Fibroblast of lung (primary cell): ENCODE measurements around the gene POLR2I. TPM values are rescaled to one million over a fixed set of nuclear protein-coding genes. Genes with fewer than 3 reads are reported as not detected.
A peak's percentile ranks its signal among the peaks of the same experiment; 100 is the strongest.

Experiments used
- DNase-seq, 2 donors: peaks; one replicate each; pipeline versions ENCODE4 v3.0.0 to v3.0.0-alpha.2; 2010; ENCODE audit warnings: low read depth in 2 of 2
- H2AFZ ChIP-seq: 2 replicates; pipeline ENCODE4 v1.5.1; 2012; ENCODE audit warnings: low read length, control low read depth, inconsistent platforms
- H3K27ac ChIP-seq: 2 replicates; pipeline ENCODE4 v1.5.1; 2011; ENCODE audit warnings: low read length, control low read depth; ENCODE audit not compliant: insufficient read depth
- H3K27me3 ChIP-seq: 2 replicates; pipeline ENCODE4 v1.5.1; 2011; ENCODE audit warnings: mild to moderate bottlenecking, low read length; ENCODE audit not compliant: control insufficient read depth, insufficient read depth
- H3K36me3 ChIP-seq: 2 replicates; pipeline ENCODE4 v1.5.1; 2011; ENCODE audit warnings: low read length; ENCODE audit not compliant: control insufficient read depth, insufficient read depth
- H3K4me1 ChIP-seq: 2 replicates; pipeline ENCODE4 v1.5.1; 2011; ENCODE audit warnings: low read length; ENCODE audit not compliant: control insufficient read depth, insufficient read depth; ENCODE audit errors: extremely low read depth
- H3K4me2 ChIP-seq: 2 replicates; pipeline ENCODE4 v1.5.1; 2011; ENCODE audit warnings: low read length, control low read depth; ENCODE audit not compliant: insufficient read depth; ENCODE audit errors: extremely low read depth
- H3K4me3 ChIP-seq, 4 experiments: fragments of 200-600 bp in 1 of 4; sonication (generic) in 1 of 4; replicated peaks in 1 of 4; 2 replicates each; pipeline ENCODE4 v1.5.1; 2011 to 2016; ENCODE audit warnings: low read length in 4 of 4, low read depth in 3 of 4, mild to moderate bottlenecking in 3 of 4, control low read depth in 2 of 4, inconsistent platforms in 1 of 4, mixed read lengths in 1 of 4; ENCODE audit not compliant: insufficient read depth in 1 of 4; ENCODE audit errors: control extremely low read depth in 1 of 4
- H3K79me2 ChIP-seq: 2 replicates; pipeline ENCODE4 v1.5.1; 2012; ENCODE audit warnings: mild to moderate bottlenecking, low read length, inconsistent platforms; ENCODE audit not compliant: control insufficient read depth, insufficient read depth
- H3K9ac ChIP-seq: 2 replicates; pipeline ENCODE4 v1.5.1; 2011; ENCODE audit warnings: mild to moderate bottlenecking, low read length, control low read depth; ENCODE audit not compliant: insufficient read depth
- H3K9me3 ChIP-seq: 2 replicates; pipeline ENCODE4 v1.5.1; 2012; ENCODE audit warnings: low read depth, low read length; ENCODE audit not compliant: control insufficient read depth, insufficient read depth
- H4K20me1 ChIP-seq: 2 replicates; pipeline ENCODE4 v1.5.1; 2011; ENCODE audit warnings: low read length; ENCODE audit not compliant: control insufficient read depth, insufficient read depth; ENCODE audit errors: extremely low read depth
- EZH2 ChIP-seq: IDR thresholded peaks from 2 replicates; pipeline ENCODE4 v1.5.1; 2012; ENCODE audit warnings: low read length, control low read depth, mild to moderate bottlenecking; ENCODE audit errors: missing control alignments
- polyA minus RNA-seq: library from RNA; depleted of rRNA, polyadenylated mRNA; stranded (reverse); fragments of >200 nt; gene quantifications from 2 replicates; pipeline ENCODE4 v1.2.3, GENCODE V29; 2011; ENCODE audit warnings: low replicate concordance
- polyA plus RNA-seq, 2 donors: library from polyadenylated mRNA; depleted of rRNA in 1 of 2; stranded (reverse) in 1 of 2; unstranded in 1 of 2; fragments of >200 nt; gene quantifications; 2 replicates each; pipeline ENCODE4 v1.2.1, GENCODE V29; 2011 to 2012; ENCODE audit warnings: missing spikeins in 1 of 2
- total RNA-seq: library from RNA; depleted of rRNA; stranded (reverse); fragments of >200 nt; gene quantifications from 2 replicates; pipeline ENCODE4 v1.2.1, GENCODE V29; 2014
- TF ChIP-seq, protein P1 (sequence below), 2 donors: IDR thresholded peaks in 1 of 2; conservative IDR thresholded peaks in 1 of 2; 1 replicate in 1 of 2; 2 replicates in 1 of 2; pipeline ENCODE4 v1.5.1; 2011 to 2012; ENCODE audit warnings: low read length in 2 of 2, control low read depth in 1 of 2, inconsistent platforms in 1 of 2, low read depth in 1 of 2, mild to moderate bottlenecking in 1 of 2

Gene POLR2I
- total RNA-seq (96.8 and 97.6 TPM in 2 replicates), polyA plus RNA-seq (36.1 and 58.4 TPM in 2 replicates), polyA minus RNA-seq (122 and 170 TPM in 2 replicates)
- polyA plus RNA-seq (2012) = 119 and 175 TPM in 2 replicates

DNA sequence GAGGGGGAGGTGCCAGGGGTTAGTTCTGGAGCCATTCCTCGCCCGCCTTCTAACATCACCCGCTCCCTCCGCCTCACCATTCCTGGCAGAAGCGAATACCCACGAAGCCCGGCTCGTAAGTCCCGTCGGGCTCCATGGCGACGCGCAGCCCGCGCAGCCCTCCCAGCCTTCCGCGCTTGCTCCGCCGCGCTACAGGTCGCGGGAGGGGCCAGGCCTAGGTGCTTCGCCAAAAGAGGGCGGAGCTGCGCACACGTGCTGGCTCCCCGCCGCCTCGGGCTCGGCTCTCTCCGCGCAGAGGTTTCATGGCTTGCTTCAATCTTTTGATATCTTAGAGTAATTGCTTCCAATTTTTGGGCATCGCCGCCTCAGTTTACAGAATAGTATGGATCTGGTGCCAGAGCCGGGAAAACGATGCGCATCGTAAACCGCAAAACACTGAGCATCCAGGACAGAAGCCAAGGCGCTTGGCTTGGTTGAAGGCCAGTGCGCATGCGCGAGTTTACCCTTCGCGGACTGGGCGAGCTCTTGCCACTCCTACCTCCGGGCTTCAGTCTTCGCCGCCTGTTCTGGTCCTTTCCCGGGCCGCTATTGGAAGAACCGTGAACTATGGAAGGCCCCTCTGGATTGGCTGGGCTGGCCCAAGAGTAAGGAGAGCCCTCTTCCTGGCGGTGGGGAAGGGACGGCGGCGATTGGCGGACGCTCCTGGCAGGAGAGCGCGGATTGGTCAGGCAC lies at the start of gene POLR2I:
Gene POLR2I (minus strand): TSS at position 155 of the 732 bp plus-strand sequence. CDS start 19 bp downstream, at position 136.
- peaks cover 15% of the 10 kb centered on the region for H3K36me3 ChIP-seq
- no peaks in the 10 kb centered on the region for H3K27me3 ChIP-seq
- peak within 1 kb of the TSS; percentile 96 for H3K27ac ChIP-seq
- H3K4me1 ChIP-seq = peaks cover 10% of the 10 kb centered on the region
- TF ChIP-seq, protein P1, sequence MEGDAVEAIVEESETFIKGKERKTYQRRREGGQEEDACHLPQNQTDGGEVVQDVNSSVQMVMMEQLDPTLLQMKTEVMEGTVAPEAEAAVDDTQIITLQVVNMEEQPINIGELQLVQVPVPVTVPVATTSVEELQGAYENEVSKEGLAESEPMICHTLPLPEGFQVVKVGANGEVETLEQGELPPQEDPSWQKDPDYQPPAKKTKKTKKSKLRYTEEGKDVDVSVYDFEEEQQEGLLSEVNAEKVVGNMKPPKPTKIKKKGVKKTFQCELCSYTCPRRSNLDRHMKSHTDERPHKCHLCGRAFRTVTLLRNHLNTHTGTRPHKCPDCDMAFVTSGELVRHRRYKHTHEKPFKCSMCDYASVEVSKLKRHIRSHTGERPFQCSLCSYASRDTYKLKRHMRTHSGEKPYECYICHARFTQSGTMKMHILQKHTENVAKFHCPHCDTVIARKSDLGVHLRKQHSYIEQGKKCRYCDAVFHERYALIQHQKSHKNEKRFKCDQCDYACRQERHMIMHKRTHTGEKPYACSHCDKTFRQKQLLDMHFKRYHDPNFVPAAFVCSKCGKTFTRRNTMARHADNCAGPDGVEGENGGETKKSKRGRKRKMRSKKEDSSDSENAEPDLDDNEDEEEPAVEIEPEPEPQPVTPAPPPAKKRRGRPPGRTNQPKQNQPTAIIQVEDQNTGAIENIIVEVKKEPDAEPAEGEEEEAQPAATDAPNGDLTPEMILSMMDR (conservative IDR thresholded peaks at IDR 0.05 in 1 of 2, IDR thresholded peaks at IDR 0.05 in 1 of 2; ENCODE audit: low read depth in 1 of 2, low read length in 2 of 2) = no peak
- TF ChIP-seq EZH2 = no peak
- H3K9me3 ChIP-seq = no peaks in the 10 kb centered on the region
- H3K79me2 ChIP-seq = peaks cover 21% of the 10 kb centered on the region
- DNase-seq = peak; percentile 100
- peak within 1 kb of the TSS; percentile 89 for H2AFZ ChIP-seq
- H4K20me1 ChIP-seq = no peaks in the 10 kb centered on the region
- H3K4me3 ChIP-seq = peak within 1 kb of the TSS; percentile 71 to 90 (median 82)
- peak within 1 kb of the TSS; percentile 100 for H3K4me2 ChIP-seq
- peak within 1 kb of the TSS; percentile 87 for H3K9ac ChIP-seq

DNA sequence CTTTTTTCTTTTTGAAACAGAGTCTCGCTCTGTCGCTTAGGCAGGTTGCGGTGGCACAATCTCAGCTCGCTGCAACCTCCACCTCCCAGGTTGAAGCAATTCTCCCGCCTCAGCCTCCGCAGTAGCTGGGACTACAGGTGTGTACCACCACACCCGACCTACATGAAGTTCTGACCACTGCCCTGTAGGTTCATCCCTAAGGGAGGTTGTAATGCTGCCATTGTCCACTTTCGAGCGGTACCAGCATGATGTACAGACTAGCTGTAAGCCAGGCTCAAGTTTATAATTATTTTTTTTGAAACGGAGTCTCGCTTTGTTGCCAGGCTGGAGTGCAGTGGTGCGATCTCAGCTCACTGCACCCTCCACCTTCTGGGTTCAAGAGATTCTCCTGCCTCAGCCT lies 49.1 kb upstream of the POLR2I start:
- no peak overlapping the region for H3K27ac ChIP-seq
- no peak overlapping the region for H3K9ac ChIP-seq
- no peaks in the 10 kb centered on the region for H3K4me1 ChIP-seq
- no peaks in the 10 kb centered on the region for H3K9me3 ChIP-seq
- H3K27me3 ChIP-seq = no peaks in the 10 kb centered on the region
- H3K4me2 ChIP-seq = no peak overlapping the region
- no peak overlapping the region for H2AFZ ChIP-seq
- TF ChIP-seq, protein P1 (conservative IDR thresholded peaks at IDR 0.05 in 1 of 2, IDR thresholded peaks at IDR 0.05 in 1 of 2; ENCODE audit: low read depth in 1 of 2, low read length in 2 of 2) = no peak
- no peak for TF ChIP-seq EZH2
- H4K20me1 ChIP-seq = no peaks in the 10 kb centered on the region
- no peak for DNase-seq
- H3K36me3 ChIP-seq = no peaks in the 10 kb centered on the region
- no peaks in the 10 kb centered on the region for H3K79me2 ChIP-seq
- no peak overlapping the region for H3K4me3 ChIP-seq

DNA sequence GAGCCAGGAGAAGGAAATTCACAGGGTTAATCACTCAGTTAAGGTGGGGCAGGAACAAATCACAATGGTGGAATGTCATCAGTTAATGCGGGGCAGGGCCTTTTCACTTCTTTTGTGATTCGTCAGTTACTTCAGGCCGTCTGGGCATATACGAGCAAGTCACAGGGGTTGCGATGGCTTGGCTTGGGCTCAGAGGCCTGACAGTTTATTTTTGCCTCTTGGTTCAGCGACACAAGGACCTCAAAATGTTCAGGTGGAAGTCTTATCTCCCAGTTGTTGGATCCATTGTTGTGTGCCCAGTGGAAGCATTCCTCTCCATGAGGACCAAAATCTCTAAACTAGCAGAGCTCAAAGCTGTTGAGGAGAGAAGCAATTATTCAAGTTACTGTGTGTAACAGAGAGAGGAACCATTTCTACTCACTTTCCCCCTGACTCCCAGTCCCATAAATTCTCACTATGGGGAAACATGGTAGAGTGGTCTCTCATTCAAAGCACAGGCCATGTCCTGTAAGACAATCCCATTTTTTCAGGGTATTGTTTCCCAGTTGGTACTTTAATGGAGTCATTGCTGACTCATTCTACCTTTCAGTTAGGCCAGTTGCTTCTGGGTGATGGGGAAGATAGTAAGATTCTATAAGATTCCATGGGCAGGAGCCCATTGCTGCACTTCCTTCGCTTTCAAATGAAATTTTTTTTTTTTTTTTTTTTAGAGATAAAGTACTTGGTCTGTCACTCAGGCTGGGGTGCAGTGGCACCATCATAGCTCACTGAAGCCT lies 46.3 kb upstream of the POLR2I start:
- no peaks in the 10 kb centered on the region for H3K79me2 ChIP-seq
- no peaks in the 10 kb centered on the region for H4K20me1 ChIP-seq
- no peaks in the 10 kb centered on the region for H3K27me3 ChIP-seq
- H3K36me3 ChIP-seq = no peaks in the 10 kb centered on the region
- no peak overlapping the region for H3K4me3 ChIP-seq
- H3K9me3 ChIP-seq = no peaks in the 10 kb centered on the region
- no peak overlapping the region for H3K4me2 ChIP-seq
- H3K4me1 ChIP-seq = no peaks in the 10 kb centered on the region
- DNase-seq = no peak
- no peak for TF ChIP-seq EZH2
- TF ChIP-seq, protein P1 (conservative IDR thresholded peaks at IDR 0.05 in 1 of 2, IDR thresholded peaks at IDR 0.05 in 1 of 2; ENCODE audit: low read depth in 1 of 2, low read length in 2 of 2) = no peak
- H3K27ac ChIP-seq = no peak overlapping the region
- H2AFZ ChIP-seq = no peak overlapping the region
- no peak overlapping the region for H3K9ac ChIP-seq
